Lung (tissue), 12 donors: ENCODE measurements around the gene ZXDC. TPM values are rescaled to one million over a fixed set of nuclear protein-coding genes. Genes with fewer than 3 reads are reported as not detected.
A peak's percentile ranks its signal among the peaks of the same experiment; 100 is the strongest.

Experiments
- ATAC-seq: fragments of 200-7000 bp; cut with Tn5 transposase; one replicate; pipeline ENCODE4 v1.9.1; 2020; ENCODE audit warnings: moderate number of reproducible peaks; ENCODE audit not compliant: insufficient read depth, low FRiP score
- DNase-seq, 3 donors: peaks; one replicate each; pipeline ENCODE4 v3.0.0-alpha.2; 2013 to 2017
- H3K27ac ChIP-seq, 2 donors: one replicate each; pipeline ENCODE4 v1.5.1; 2013; ENCODE audit warnings: mild to moderate bottlenecking in 2 of 2, moderate library complexity in 2 of 2, control low read depth in 1 of 2, inconsistent platforms in 1 of 2, low read depth in 1 of 2, low read length in 1 of 2
- H3K27me3 ChIP-seq, 3 donors: one replicate each; pipeline ENCODE4 v1.5.1; 2013; ENCODE audit warnings: low read length in 2 of 3; ENCODE audit not compliant: control insufficient read depth in 3 of 3, insufficient read depth in 3 of 3
- H3K36me3 ChIP-seq, 4 donors: one replicate each; pipeline ENCODE4 v1.5.1; 2013; ENCODE audit warnings: low read length in 4 of 4, mild to moderate bottlenecking in 1 of 4, moderate library complexity in 1 of 4; ENCODE audit not compliant: control insufficient read depth in 4 of 4, insufficient read depth in 4 of 4
- H3K4me1 ChIP-seq, 5 donors: one replicate each; pipeline ENCODE4 v1.5.1; 2013; ENCODE audit warnings: low read length in 5 of 5, mild to moderate bottlenecking in 2 of 5, moderate library complexity in 1 of 5; ENCODE audit not compliant: control insufficient read depth in 5 of 5, insufficient read depth in 5 of 5
- H3K4me3 ChIP-seq: one replicate; pipeline ENCODE4 v1.5.1; 2013; ENCODE audit warnings: mild to moderate bottlenecking, control low read depth, moderate library complexity
- H3K9ac ChIP-seq, 2 donors: one replicate each; pipeline ENCODE4 v1.5.1; 2013; ENCODE audit warnings: low read length in 2 of 2, control low read depth in 1 of 2; ENCODE audit not compliant: insufficient read depth in 1 of 2
- H3K9me3 ChIP-seq, 4 donors: one replicate each; pipeline ENCODE4 v1.5.1; 2013; ENCODE audit warnings: low read length in 3 of 4, mild to moderate bottlenecking in 1 of 4, moderate library complexity in 1 of 4; ENCODE audit not compliant: control insufficient read depth in 4 of 4, insufficient read depth in 3 of 4
- CTCF ChIP-seq: IDR thresholded peaks from 2 replicates; pipeline ENCODE4 v1.5.1; 2012; ENCODE audit warnings: mild to moderate bottlenecking; ENCODE audit errors: control extremely low read depth, extremely low read depth
- WGBS, 2 donors: extraction: QIAGEN DNeasy Blood & Tissue Kit; methylation state at CpG; one replicate each; pipeline ENCODE4 v1.1.7; 2013; 5-methylcytosine and 5-hydroxymethylcytosine counted together
- polyA plus RNA-seq, 2 donors: library from polyadenylated mRNA; stranded (reverse); fragments of 200-250 nt; gene quantifications; one replicate each; pipeline ENCODE4 v1.2.1, GENCODE V29; 2013
- total RNA-seq, 2 donors: library from RNA; depleted of rRNA in 1 of 2; stranded (reverse); fragments of >200 nt in 1 of 2; gene quantifications; one replicate each; pipeline ENCODE4 v1.2.1, GENCODE V29; 2014 to 2021
- donor health status: control.
- donor health status: control.
- donor health status: Bipolar disorder and iron deficiency.
- donor health status: healthy.
- donor health status: DM: yes; HTN: yes; CAD: no.

Gene ZXDC
- total and polyA plus RNA-seq, 4 donors: 12.9 to 49.5 (median 29.8) TPM

DNA sequence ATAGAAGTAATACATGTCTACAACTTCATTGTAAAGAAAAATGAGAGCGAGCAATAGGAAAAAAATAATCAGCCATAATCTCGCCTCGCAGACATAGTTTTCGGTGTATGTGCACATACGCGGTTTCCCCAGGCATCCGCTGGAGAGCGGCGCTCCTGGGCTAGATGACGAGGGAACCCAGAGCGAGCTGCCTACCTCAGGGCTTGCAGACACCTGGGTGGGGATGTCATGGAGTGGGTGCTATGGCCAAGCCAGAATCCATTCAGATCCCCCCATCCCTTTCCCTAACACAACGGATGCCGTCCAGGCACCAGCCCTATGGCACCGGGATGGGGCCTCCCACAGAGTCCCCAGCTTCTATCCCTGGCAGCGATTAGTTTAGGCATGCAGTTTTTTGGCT, 85.5 kb downstream of the ZXDC start:
- 91 to 93% methylated on average over 15 of the region's 15 CpGs for WGBS, 2 donors

GRCh38 chr3:126389794-126390146, 85.9 kb downstream of the ZXDC start:
- WGBS, 2 donors: 60 to 68% methylated on average over 17 of the region's 17 CpGs
- no peaks in the 10 kb centered on the region for H3K36me3 ChIP-seq
- H3K4me1 ChIP-seq: peaks cover 0 to 4% (median 0%) of the 10 kb centered on the region in 5 donors
- TF ChIP-seq CTCF: no peak
- no peak overlapping the region for H3K9ac ChIP-seq
- H3K27me3 ChIP-seq: peaks cover 0 to 2% (median 2%) of the 10 kb centered on the region in 3 donors
- DNase-seq: no peak
- no peak overlapping the region for H3K4me3 ChIP-seq
- ATAC-seq: no peak
- no peak overlapping the region for H3K27ac ChIP-seq
- no peaks in the 10 kb centered on the region for H3K9me3 ChIP-seq

More for the DNA sequence above, 85.5 kb downstream of the ZXDC start:
- H3K27ac ChIP-seq: no peak overlapping the region
- peaks cover 0 to 2% (median 2%) of the 10 kb centered on the region in 3 donors for H3K27me3 ChIP-seq
- TF ChIP-seq CTCF: no peak
- no peaks in the 10 kb centered on the region for H3K9me3 ChIP-seq
- no peak overlapping the region for H3K9ac ChIP-seq
- H3K4me3 ChIP-seq: no peak overlapping the region
- DNase-seq: no peak
- ATAC-seq: no peak
- H3K4me1 ChIP-seq: peaks cover 0 to 4% (median 0%) of the 10 kb centered on the region in 5 donors
- no peaks in the 10 kb centered on the region for H3K36me3 ChIP-seq

DNA sequence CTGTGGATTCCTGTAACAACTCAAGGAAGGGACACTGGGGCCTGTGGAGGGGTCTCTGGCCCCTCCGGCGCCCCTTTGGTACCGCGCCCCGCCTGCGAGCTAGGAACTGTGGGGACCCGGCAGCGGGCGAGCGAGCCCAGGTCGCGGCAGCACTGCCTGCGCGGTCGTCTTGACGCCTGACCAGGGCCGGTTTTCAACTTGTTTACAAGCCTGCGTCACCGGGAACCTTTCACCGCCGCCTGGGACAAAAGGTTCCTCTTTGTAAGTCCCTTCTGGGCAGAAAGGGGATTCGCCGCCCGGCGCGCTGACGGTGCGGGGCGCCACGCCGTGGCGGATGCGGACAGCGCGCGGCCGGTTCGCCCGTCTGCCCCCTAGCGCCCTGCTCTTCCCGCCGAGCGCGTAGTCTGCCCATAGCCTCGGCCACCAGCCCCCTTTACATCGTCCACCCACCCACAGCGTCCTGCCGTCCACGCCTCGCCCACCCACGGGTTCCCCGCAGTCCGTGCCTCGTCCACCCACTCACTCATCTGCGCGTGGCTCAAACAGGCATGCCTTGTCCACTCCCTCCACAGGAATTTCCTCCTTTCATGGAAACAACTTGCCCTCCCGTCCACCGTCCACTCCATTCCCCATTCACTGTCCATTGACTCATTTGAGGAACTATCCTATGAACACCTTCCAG, 86.4 kb downstream of the ZXDC start:
- Histone ChIP-seq H3K27ac (peak overlapping the region; percentile 44 to 87), H3K27me3 (peaks cover 0 to 2% (median 0%) of the 10 kb centered on the region in 3 donors), H3K36me3 (no peaks in the 10 kb centered on the region), H3K9me3 (no peaks in the 10 kb centered on the region), H3K9ac (peak overlapping the region in 1 of 2 donors; percentile 30), H3K4me1 (peaks cover 0 to 4% (median 0%) of the 10 kb centered on the region in 5 donors), H3K4me3 (no peak overlapping the region)
- peak; percentile 99 for TF ChIP-seq CTCF
- DNase-seq: peak; percentile 90 to 94 (median 92)
- 2 to 3% methylated on average over 58 of the region's 58 CpGs for WGBS, 2 donors
- ATAC-seq: peak; percentile 98

Other genes starting within 250 kb of the ZXDC start
- 10 to 100 TPM; 18.1 to 31.1 TPM for gene KLF15, start 118.5 kb downstream of the ZXDC start, total RNA-seq
- gene KLF15, start 118.5 kb downstream of the ZXDC start, polyA plus RNA-seq: 10 to 100 TPM; 18.2 to 31.3 TPM
- gene CFAP100, start 81.0 kb downstream of the ZXDC start, total RNA-seq: 10 to 100 TPM; 10.4 to 31.9 TPM
- 10 to 100 TPM in 1 of 2 donors, 1 to 10 TPM in 1; 7.7 to 12.5 TPM for gene CFAP100, start 81.0 kb downstream of the ZXDC start, polyA plus RNA-seq
- under 1 TPM; 0.09 to 0.21 TPM for gene UROC1, start 41.9 kb upstream of the ZXDC start, total RNA-seq
- gene UROC1, start 41.9 kb upstream of the ZXDC start, polyA plus RNA-seq: under 1 TPM; 0.01 to 0.08 TPM
- gene CHST13, start 48.3 kb upstream of the ZXDC start, total RNA-seq: 1 to 10 TPM in 1 of 2 donors, under 1 TPM in 1; 0.74 to 2.7 TPM
- 1 to 10 TPM in 1 of 2 donors, under 1 TPM in 1; 0.51 to 3.6 TPM for gene CHST13, start 48.3 kb upstream of the ZXDC start, polyA plus RNA-seq
- under 1 TPM in 1 of 2 donors, not detected in 1; 0.28 TPM for gene C3orf22, start 83.0 kb upstream of the ZXDC start, total RNA-seq
- gene C3orf22, start 83.0 kb upstream of the ZXDC start, polyA plus RNA-seq: not detected
- 10 to 100 TPM; 11.7 to 17.0 TPM for gene TXNRD3, start 179.2 kb upstream of the ZXDC start, total RNA-seq
- 1 to 10 TPM; 6.3 to 9.1 TPM for gene TXNRD3, start 179.2 kb upstream of the ZXDC start, polyA plus RNA-seq
- gene CHCHD6, start 228.3 kb upstream of the ZXDC start, total RNA-seq: 10 to 100 TPM; 12.1 to 22.6 TPM
- gene CHCHD6, start 228.3 kb upstream of the ZXDC start, polyA plus RNA-seq: 10 to 100 TPM; 14.5 to 20.6 TPM